22Rv1 (cell line): ENCODE data around the gene PXYLP1.

Experiments
- ZFX ChIP-seq: fragments of 450-650 bp; IDR thresholded peaks from 2 replicates; pipeline ENCODE4 v1.6.1; 2017; ENCODE audit warnings: antibody characterized with exemption, borderline replicate concordance
- TF ChIP-seq, protein P1 (sequence below): fragments of 450-650 bp; IDR thresholded peaks from 2 replicates; pipeline ENCODE4 v1.5.1; 2017; ENCODE audit warnings: mild to moderate bottlenecking

DNA sequence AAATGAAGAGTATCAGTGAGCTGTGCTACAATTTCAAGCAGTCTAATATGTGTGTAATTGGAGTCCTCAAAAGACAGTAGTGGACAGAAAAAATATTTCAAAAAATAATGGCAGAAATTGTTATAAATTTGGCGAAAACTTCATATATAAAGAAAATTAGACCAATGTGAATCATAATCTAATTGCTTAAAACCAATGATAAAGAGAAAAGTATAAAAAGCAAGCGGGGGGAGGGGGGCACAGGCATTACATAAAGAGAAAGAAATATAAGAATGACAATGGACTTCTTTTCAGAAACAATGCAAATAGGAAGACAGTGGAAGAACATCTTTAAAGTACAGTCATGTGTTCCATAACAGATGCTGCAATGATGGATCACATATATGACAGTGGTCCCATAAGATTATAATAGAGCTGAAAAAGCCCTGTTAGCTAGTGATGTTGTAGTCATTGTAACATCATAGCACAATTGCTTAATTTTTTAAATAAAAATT, 7.9 kb upstream of the PXYLP1 start:
- TF ChIP-seq, protein P1, sequence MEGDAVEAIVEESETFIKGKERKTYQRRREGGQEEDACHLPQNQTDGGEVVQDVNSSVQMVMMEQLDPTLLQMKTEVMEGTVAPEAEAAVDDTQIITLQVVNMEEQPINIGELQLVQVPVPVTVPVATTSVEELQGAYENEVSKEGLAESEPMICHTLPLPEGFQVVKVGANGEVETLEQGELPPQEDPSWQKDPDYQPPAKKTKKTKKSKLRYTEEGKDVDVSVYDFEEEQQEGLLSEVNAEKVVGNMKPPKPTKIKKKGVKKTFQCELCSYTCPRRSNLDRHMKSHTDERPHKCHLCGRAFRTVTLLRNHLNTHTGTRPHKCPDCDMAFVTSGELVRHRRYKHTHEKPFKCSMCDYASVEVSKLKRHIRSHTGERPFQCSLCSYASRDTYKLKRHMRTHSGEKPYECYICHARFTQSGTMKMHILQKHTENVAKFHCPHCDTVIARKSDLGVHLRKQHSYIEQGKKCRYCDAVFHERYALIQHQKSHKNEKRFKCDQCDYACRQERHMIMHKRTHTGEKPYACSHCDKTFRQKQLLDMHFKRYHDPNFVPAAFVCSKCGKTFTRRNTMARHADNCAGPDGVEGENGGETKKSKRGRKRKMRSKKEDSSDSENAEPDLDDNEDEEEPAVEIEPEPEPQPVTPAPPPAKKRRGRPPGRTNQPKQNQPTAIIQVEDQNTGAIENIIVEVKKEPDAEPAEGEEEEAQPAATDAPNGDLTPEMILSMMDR = no peak
- TF ChIP-seq ZFX = no peak
